PC-9 (cell line): Measurements from ENCODE around the gene ZNF487. TPM values are rescaled to one million over a fixed set of nuclear protein-coding genes. Genes with fewer than 3 reads are reported as not detected.

ENCODE experiments used
- BruUV-seq: library from RNA; stranded (reverse); fragments of 400-500 nt; replicated peaks from 2 replicates; lab custom pipeline; 2021; lab: Mats Ljungman, UMichigan
- CTCF ChIA-PET: fragments of 300-600 bp; sonication (Branson Sonifier 250); formaldehyde crosslinking; loops from one replicate; lab custom pipeline; 2022; ENCODE audit warnings: antibody characterized with exemption; lab: Charles Lee
- POLR2A ChIA-PET: fragments of 300-600 bp; sonication (Branson Sonifier 250); formaldehyde crosslinking; loops from one replicate; lab custom pipeline; 2022; ENCODE audit warnings: antibody characterized with exemption; ENCODE audit not compliant: unreplicated experiment; lab: Charles Lee
- DNase-seq, 2 experiments: peaks; one replicate each; pipeline versions ENCODE4 v3.0.0 to v3.0.0-alpha.2; 2015 to 2022; ENCODE audit warnings: mixed read lengths in 1 of 2
- H2AFZ ChIP-seq: fragments of 200-600 bp; sonication (generic); 2 replicates; pipeline ENCODE4 v1.8.1; 2017; ENCODE audit warnings: antibody characterized with exemption
- H3F3A ChIP-seq: fragments of 200-600 bp; sonication (generic); 2 replicates; pipeline ENCODE4 v1.8.1; 2017; ENCODE audit warnings: antibody characterized with exemption, mild to moderate bottlenecking, low read depth; ENCODE audit not compliant: insufficient read depth
- H3K27ac ChIP-seq: fragments of 200-600 bp; sonication (generic); 2 replicates; pipeline ENCODE4 v1.6.1; 2016; ENCODE audit warnings: mixed run types
- H3K27me3 ChIP-seq: fragments of 200-600 bp; sonication (generic); 2 replicates; pipeline ENCODE4 v1.6.1; 2016; ENCODE audit warnings: low read depth, mixed run types; ENCODE audit not compliant: insufficient read depth
- H3K36me3 ChIP-seq: fragments of 200-600 bp; sonication (generic); 2 replicates; pipeline ENCODE4 v1.6.1; 2016; ENCODE audit warnings: low read depth, mixed run types
- H3K4me1 ChIP-seq: fragments of 200-600 bp; sonication (generic); replicated peaks from 2 replicates; pipeline ENCODE4 v1.6.1; 2016; ENCODE audit warnings: mixed run types; ENCODE audit not compliant: insufficient read depth
- H3K4me2 ChIP-seq: fragments of 200-600 bp; sonication (generic); 2 replicates; pipeline ENCODE4 v1.6.1; 2017; ENCODE audit warnings: mixed run types
- H3K4me3 ChIP-seq: fragments of 200-600 bp; sonication (generic); 2 replicates; pipeline ENCODE4 v1.6.1; 2016; ENCODE audit warnings: mixed run types
- H3K79me2 ChIP-seq: fragments of 200-600 bp; sonication (generic); 2 replicates; pipeline ENCODE4 v1.6.1; 2017; ENCODE audit warnings: low read depth, mixed run types
- H3K9me2 ChIP-seq: fragments of 200-600 bp; sonication (generic); 2 replicates; pipeline ENCODE4 v1.8.1; 2017; ENCODE audit warnings: mild to moderate bottlenecking; ENCODE audit not compliant: insufficient read depth
- H3K9me3 ChIP-seq: fragments of 200-600 bp; sonication (generic); 2 replicates; pipeline ENCODE4 v1.8.1; 2016; ENCODE audit warnings: low read depth; ENCODE audit not compliant: insufficient read depth
- H4K20me1 ChIP-seq: fragments of 200-600 bp; sonication (generic); 2 replicates; pipeline ENCODE4 v1.8.1; 2017; ENCODE audit not compliant: insufficient read depth
- EZH2 ChIP-seq: fragments of 200-600 bp; sonication (generic); IDR thresholded peaks from 2 replicates; pipeline ENCODE4 v1.8.0; 2017; ENCODE audit warnings: antibody characterized with exemption, low read depth
- intact Hi-C: fragments of 100-400 bp; cut with micrococcal nuclease; formaldehyde crosslinking; loops from one replicate; pipeline ENCODE4 v1.10.0; 2022; ENCODE audit not compliant: unreplicated experiment
- total RNA-seq: library from RNA; stranded (reverse); gene quantifications from 2 replicates; pipeline ENCODE4 v1.2.3, GENCODE V29; 2021
- TF ChIP-seq, protein P1 (sequence below): fragments of 200-600 bp; sonication (generic); conservative IDR thresholded peaks from 2 replicates; pipeline ENCODE4 v1.6.1; 2017; ENCODE audit warnings: mixed run types, antibody characterized with exemption, mild to moderate bottlenecking, moderate library complexity

The ZNF487 gene
- total RNA-seq, 1 experiment from 2014 or later: 14.5 TPM

DNA sequence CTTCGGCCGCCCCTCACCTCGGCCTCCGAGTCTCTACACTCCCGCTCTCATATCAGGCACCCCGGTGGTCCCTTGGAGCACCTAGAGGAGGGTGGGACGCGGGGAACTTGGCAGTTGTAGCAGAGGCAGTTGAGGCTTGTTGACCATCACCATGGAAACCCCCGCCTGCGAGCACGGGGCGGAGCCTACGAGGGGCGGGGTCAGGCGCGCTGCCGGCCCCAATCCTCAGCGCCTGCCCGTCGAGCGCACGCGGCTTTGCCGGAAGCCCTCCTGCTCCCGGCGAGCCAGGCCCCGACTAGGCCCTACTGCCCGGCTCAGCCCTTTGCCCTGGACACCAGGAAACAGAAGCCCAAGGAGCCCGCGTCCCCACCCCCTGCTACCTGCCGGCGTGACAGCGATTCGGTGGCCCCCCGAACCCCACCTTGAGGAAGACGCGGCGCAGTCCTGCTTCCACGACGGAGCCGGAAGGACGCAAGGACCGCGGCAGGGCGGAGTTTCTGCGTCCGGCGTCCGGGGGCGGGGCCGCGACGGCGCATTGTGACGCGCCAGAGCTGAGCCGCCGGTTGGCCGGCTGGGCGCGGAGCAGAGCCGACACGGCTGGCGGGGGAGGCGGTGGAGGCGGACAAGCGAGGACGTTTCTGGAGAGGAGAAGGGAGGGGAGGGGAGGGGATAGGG, 28.1 kb upstream of the ZNF487 start, which contains the start of gene HNRNPF:
HNRNPF (minus strand) TSS at position 477 of the 675 bp plus-strand sequence. CDS start 21,302 bp downstream, outside the sequence.
- no peaks in the 10 kb centered on the region for H3K27me3 ChIP-seq
- H3K79me2 ChIP-seq: peaks cover 61% of the 10 kb centered on the region
- H4K20me1 ChIP-seq: peaks cover 31% of the 10 kb centered on the region
- H3K4me1 ChIP-seq: peaks cover 29% of the 10 kb centered on the region
- H3K9me3 ChIP-seq: no peaks in the 10 kb centered on the region
- peak; percentile 89 to 98 for DNase-seq
- peaks cover 3% of the 10 kb centered on the region; the same call in 1 of the 2 replicates for H3K36me3 ChIP-seq
- CTCF ChIA-PET: no interaction called here
- TF ChIP-seq, protein P1, sequence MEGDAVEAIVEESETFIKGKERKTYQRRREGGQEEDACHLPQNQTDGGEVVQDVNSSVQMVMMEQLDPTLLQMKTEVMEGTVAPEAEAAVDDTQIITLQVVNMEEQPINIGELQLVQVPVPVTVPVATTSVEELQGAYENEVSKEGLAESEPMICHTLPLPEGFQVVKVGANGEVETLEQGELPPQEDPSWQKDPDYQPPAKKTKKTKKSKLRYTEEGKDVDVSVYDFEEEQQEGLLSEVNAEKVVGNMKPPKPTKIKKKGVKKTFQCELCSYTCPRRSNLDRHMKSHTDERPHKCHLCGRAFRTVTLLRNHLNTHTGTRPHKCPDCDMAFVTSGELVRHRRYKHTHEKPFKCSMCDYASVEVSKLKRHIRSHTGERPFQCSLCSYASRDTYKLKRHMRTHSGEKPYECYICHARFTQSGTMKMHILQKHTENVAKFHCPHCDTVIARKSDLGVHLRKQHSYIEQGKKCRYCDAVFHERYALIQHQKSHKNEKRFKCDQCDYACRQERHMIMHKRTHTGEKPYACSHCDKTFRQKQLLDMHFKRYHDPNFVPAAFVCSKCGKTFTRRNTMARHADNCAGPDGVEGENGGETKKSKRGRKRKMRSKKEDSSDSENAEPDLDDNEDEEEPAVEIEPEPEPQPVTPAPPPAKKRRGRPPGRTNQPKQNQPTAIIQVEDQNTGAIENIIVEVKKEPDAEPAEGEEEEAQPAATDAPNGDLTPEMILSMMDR: no peak
- no peak for TF ChIP-seq EZH2
- peak within 1 kb of the TSS; percentile 90 for H3K4me2 ChIP-seq
- peaks cover 45% of the 10 kb centered on the region for H3F3A ChIP-seq
- H3K27ac ChIP-seq: peak within 1 kb of the TSS; percentile 90
- peak within 1 kb of the TSS; percentile 92 for H2AFZ ChIP-seq
- POLR2A ChIA-PET: interaction anchor here (0.5 to 0.6 kb wide), 4 partner anchors 24 to 270 kb away, joined by 4 to 11 read pairs (median 7); partner anchors contain the start of gene ZNF487
- no TSS peak for BruUV-seq
- peak within 1 kb of the TSS; percentile 98 for H3K4me3 ChIP-seq
- no peaks in the 10 kb centered on the region for H3K9me2 ChIP-seq
- intact Hi-C loops: loop anchor here (1.0 kb wide), 1 partner anchor 11 kb away; no protein-coding TSS in a partner anchor

DNA sequence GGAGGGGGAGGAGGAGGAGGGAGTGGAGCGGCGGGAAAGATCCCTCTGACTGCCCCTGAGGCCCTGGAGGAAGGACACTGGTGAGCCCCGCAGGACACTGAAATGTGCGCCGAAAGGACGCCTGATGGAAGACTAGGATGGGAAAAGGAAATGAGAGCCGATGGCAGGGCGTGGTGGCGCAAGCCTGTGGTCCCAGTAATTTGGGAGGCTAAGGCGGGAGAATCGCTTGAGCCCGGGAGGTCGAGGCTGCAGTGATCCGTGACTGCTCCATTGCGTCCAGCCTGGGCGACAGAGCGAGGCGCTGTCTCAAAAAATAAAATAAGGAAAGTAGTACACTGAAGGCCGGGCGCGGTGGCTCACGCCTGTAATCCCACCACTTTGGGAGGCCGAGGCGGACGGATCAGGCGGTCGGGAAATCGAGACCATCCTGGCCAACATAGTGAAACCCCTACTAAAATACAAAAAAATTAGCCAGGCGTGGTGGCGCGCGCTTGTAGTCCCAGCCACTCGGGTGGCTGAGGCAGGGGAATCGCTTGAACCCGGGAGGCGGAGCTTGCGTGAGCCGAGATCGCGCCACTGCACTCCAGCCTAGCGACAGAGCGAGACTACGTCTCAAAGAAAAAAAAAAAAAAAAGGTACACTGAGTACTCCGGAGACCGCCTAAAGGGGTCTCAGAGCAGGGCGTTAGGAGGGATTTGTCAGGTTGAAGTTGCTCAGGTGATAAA, 27.4 kb upstream of the ZNF487 start:
- intact Hi-C loops: loop anchor here (1.0 kb wide), 1 partner anchor 11 kb away; no protein-coding TSS in a partner anchor
- no peaks in the 10 kb centered on the region for H3K9me2 ChIP-seq
- peak overlapping the region; percentile 92 for H2AFZ ChIP-seq
- DNase-seq: peak in 1 of 2 experiments; percentile 67
- peaks cover 39% of the 10 kb centered on the region for H3F3A ChIP-seq
- BruUV-seq: TSS peak; percentile 64
- H3K79me2 ChIP-seq: peaks cover 54% of the 10 kb centered on the region
- H3K27me3 ChIP-seq: no peaks in the 10 kb centered on the region
- POLR2A ChIA-PET: interaction anchor here (0.6 to 0.7 kb wide), 5 partner anchors 25 to 626 kb away, joined by 4 to 11 read pairs (median 8); no protein-coding TSS in a partner anchor
- peak overlapping the region; percentile 90 for H3K4me2 ChIP-seq
- CTCF ChIA-PET: interaction anchor here (0.6 kb wide), 1 partner anchor 235 kb away, joined by 3 read pairs; no protein-coding TSS in a partner anchor
- H3K9me3 ChIP-seq: no peaks in the 10 kb centered on the region
- peaks cover 22% of the 10 kb centered on the region for H3K4me1 ChIP-seq
- TF ChIP-seq EZH2: no peak
- TF ChIP-seq, protein P1: no peak
- H3K27ac ChIP-seq: peak overlapping the region; percentile 90
- no peaks in the 10 kb centered on the region; the same call in 1 of the 2 replicates for H3K36me3 ChIP-seq
- peak overlapping the region; percentile 98 for H3K4me3 ChIP-seq
- peaks cover 24% of the 10 kb centered on the region for H4K20me1 ChIP-seq

DNA sequence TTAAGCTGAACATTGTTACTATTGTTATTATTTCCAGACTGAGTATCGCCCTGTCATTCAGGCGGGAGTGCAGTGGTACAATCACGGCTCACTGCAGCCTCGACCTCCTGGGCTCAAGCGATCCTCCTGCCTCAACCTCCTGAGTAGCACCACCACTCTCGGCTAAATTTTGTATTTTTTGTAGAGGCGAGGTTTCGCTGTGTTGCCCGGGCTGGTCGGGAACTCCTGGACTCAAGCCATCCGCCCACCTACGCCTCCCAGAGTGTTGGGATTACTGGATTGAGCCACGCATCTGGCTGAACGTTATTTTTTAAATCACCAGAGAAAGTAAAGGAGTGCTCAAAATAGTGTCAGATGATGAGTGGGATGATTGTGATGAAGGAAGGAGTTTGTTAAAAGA, 26.6 kb upstream of the ZNF487 start:
- no peaks in the 10 kb centered on the region; the same call in 1 of the 2 replicates for H3K36me3 ChIP-seq
- no peak for DNase-seq
- peaks cover 46% of the 10 kb centered on the region for H3K79me2 ChIP-seq
- H3K4me2 ChIP-seq: peak overlapping the region; percentile 90
- H3K9me3 ChIP-seq: no peaks in the 10 kb centered on the region
- intact Hi-C loops: no loop called here
- H3K9me2 ChIP-seq: no peaks in the 10 kb centered on the region
- peak overlapping the region; percentile 98; the same call in 1 of the 2 replicates for H3K4me3 ChIP-seq
- ChIA-PET POLR2A (no interaction called here), CTCF (no interaction called here)
- peak overlapping the region; percentile 92 for H2AFZ ChIP-seq
- BruUV-seq: no TSS peak
- H3K27me3 ChIP-seq: no peaks in the 10 kb centered on the region
- TF ChIP-seq EZH2: no peak
- TF ChIP-seq, protein P1: no peak
- H3K27ac ChIP-seq: peak overlapping the region; percentile 90
- H3K4me1 ChIP-seq: peaks cover 14% of the 10 kb centered on the region
- peaks cover 16% of the 10 kb centered on the region for H4K20me1 ChIP-seq
- peaks cover 36% of the 10 kb centered on the region for H3F3A ChIP-seq
